A673 (cell line): ENCODE data around the gene RCAN3.

Source experiments
- CTCF ChIP-seq: fragments of 300-800, 200-600 bp; sonication (generic); conservative IDR thresholded peaks from 2 replicates; pipeline ENCODE4 v1.5.1; 2017; ENCODE audit warnings: low read depth, mild to moderate bottlenecking, antibody characterized with exemption, low read length, moderate library complexity, mixed read lengths
- EZH2 ChIP-seq: fragments of 200-600 bp; sonication (generic); IDR thresholded peaks from 2 replicates; pipeline ENCODE4 v1.6.1; 2017; ENCODE audit warnings: borderline replicate concordance, low read depth, mild to moderate bottlenecking, mixed read lengths, antibody characterized with exemption, low read length; ENCODE audit not compliant: poor library complexity, severe bottlenecking

GRCh38 chr1:24526940-24527542 lies 24.4 kb downstream of the RCAN3 start:
- TF ChIP-seq CTCF (peak; percentile 74), EZH2 (no peak)
